C4-2B (cell line): ENCODE measurements around the gene GAP43.

ENCODE experiments used
- CTCF ChIP-seq: fragments of 450-650 bp; conservative IDR thresholded peaks from 2 replicates; pipeline ENCODE4 v1.5.1; 2017; ENCODE audit warnings: mild to moderate bottlenecking
- ZFX ChIP-seq: fragments of 450-650 bp; IDR thresholded peaks from 2 replicates; pipeline ENCODE4 v1.6.1; 2017

- no peak for TF ChIP-seq CTCF
- no peak for TF ChIP-seq ZFX
Measured at GRCh38 chr3:115648559-115648958, 25.2 kb downstream of the GAP43 start.
